CD4-positive, alpha-beta T cell treated with Interleukin-15 for 1 hour (primary cell): ENCODE results near the gene LNX2.

Experiments
- DNase-seq: peaks from one replicate; pipeline ENCODE4 v3.0.0-alpha.2; 2020

The LNX2 gene

GRCh38 chr13:27549406-27549981, 70.8 kb downstream of the LNX2 start:
- DNase-seq: no peak

- no peak for DNase-seq
Observed at GRCh38 chr13:27542220-27542619, 78.1 kb downstream of the LNX2 start.

- no peak for DNase-seq
Observed at GRCh38 chr13:27541386-27541785, 78.9 kb downstream of the LNX2 start.

- no peak for DNase-seq
Observed at GRCh38 chr13:27536361-27537101, 83.8 kb downstream of the LNX2 start.

- DNase-seq: no peak
Observed at GRCh38 chr13:27535546-27535945, 84.8 kb downstream of the LNX2 start.

- no peak for DNase-seq
Observed at GRCh38 chr13:27534981-27535380, 85.3 kb downstream of the LNX2 start.

GRCh38 chr13:27534108-27534980, 86.0 kb downstream of the LNX2 start:
- no peak for DNase-seq

GRCh38 chr13:27533155-27533643, 87.1 kb downstream of the LNX2 start:
- DNase-seq: peak; percentile 60

- no peak for DNase-seq
Observed at GRCh38 chr13:27528908-27529307, 91.4 kb downstream of the LNX2 start.

GRCh38 chr13:27526516-27526915, 93.8 kb downstream of the LNX2 start:
- DNase-seq: no peak

- no peak for DNase-seq
Observed at GRCh38 chr13:27524981-27525975, 95.1 kb downstream of the LNX2 start.

- DNase-seq: no peak
Observed at GRCh38 chr13:27523346-27524073, 96.8 kb downstream of the LNX2 start.

- DNase-seq: no peak
Observed at GRCh38 chr13:27522847-27523246, 97.5 kb downstream of the LNX2 start.

- no peak for DNase-seq
Observed at GRCh38 chr13:27516103-27516502, 104.2 kb downstream of the LNX2 start.

GRCh38 chr13:27510082-27510481, 110.2 kb downstream of the LNX2 start:
- DNase-seq: no peak

- DNase-seq: no peak
Observed at GRCh38 chr13:27508802-27509201, 111.5 kb downstream of the LNX2 start.

GRCh38 chr13:27505792-27506191, 114.5 kb downstream of the LNX2 start:
- no peak for DNase-seq

- no peak for DNase-seq
Observed at GRCh38 chr13:27504868-27505194, 115.5 kb downstream of the LNX2 start.

- no peak for DNase-seq
Observed at GRCh38 chr13:27504128-27504867, 116.0 kb downstream of the LNX2 start.

GRCh38 chr13:27500806-27501534, 119.4 kb downstream of the LNX2 start:
- no peak for DNase-seq
